ENCODE data around the gene DDX18. TPM values are rescaled to one million over a fixed set of nuclear protein-coding genes. Genes with fewer than 3 reads are reported as not detected.
"Not testable (repeated sequence)": the region's sequence is repeated elsewhere in the genome, so short reads cannot be mapped to it uniquely, and the experiment has no call there.

The DDX18 gene
- 79.5 TPM for total RNA-seq

DNA sequence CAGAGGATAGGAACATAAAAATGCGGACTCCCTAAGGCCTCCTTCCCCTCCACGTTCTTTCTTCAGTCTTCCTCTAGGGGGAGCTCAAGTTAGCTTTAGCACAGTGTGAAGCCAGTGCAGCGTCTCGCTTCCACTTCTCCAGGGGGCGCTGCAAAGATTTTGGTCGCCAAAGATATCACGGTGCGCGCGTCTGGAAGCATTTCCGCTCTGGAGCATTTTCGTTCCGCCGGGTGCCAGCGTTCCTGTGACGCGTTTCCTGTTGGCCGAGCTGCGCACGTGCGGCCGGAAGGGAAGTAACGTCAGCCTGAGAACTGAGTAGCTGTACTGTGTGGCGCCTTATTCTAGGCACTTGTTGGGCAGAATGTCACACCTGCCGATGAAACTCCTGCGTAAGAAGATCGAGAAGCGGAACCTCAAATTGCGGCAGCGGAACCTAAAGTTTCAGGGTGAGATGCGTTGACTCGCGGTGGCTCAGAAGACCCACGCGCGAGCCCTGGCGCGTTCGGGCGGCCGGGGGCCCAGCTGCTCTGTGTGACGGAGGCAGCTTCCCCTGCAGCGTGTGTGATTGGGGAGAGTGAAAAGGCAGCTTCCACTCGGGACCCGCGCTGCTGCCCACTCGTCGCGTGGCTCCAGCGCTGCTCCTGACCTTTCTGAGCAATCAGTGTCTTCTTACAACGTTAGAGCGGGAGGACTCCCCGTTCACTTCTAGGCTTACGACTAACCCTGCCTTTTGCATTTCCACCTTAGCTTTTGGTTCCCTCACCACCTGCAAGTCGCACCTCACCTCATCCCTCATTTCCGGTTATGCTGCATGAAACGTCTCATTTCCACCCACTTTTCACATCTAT, at the start of gene DDX18:
DDX18 (plus strand) TSS at position 275 of the 848 bp plus-strand sequence; CDS start at position 362, 87 bp downstream.
- DNase-seq (ENCODE audit: low spot score in 2 of 2): peak; percentile 71 to 76
- peak; percentile 89 for FAIRE-seq

DNA sequence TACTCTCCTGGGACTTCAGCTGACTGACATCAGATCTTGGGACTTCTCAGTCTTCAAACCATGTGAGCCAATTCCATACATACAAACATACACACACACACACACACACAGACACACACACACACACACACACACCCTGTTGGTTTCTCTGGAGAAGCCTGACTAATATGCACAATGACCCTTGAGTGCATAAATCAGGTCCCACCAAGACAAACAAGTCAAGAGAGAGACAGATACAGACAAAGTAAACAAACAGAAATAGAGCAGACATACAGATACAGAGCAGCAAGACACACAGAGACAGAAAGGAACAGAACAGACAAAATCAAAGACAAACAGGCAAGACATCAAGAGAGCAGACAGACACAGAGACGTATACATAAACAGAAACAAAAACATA, 43.8 kb upstream of the DDX18 start:
- no peak for FAIRE-seq
- DNase-seq (ENCODE audit: low spot score in 2 of 2): no peak

DNA sequence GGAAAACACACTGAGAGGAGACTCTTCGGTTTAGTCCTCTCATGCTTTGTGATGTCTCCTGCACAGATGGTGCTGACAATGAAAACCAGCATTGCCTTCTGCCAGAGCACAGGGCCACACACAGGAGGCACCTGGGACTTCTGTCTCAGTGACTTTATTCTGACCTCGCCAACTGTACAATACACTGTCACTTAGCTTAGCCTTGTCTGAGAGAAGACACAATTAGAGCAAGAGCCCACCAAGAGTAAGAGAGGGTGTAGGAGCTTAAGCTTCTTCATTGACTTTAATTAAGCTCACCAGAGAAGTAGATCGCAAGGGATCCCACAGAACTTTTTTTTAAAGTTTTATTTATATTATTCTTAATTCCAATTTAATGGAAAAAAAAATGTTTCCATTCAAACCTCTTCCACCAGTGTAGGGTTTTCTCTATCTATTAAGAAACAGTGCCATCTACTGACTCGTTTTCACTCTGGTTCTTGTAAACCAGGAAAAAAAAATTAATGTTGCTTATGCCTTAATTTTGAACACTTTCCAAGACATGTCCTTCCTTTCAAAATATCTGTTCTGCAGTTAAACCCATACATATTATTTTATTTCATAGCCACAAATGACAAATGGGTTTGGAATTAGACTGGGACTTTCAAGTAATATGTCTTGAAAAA, 42.4 kb upstream of the DDX18 start:
- FAIRE-seq: peak; percentile 71
- DNase-seq (ENCODE audit: low spot score in 2 of 2): no peak

DNA sequence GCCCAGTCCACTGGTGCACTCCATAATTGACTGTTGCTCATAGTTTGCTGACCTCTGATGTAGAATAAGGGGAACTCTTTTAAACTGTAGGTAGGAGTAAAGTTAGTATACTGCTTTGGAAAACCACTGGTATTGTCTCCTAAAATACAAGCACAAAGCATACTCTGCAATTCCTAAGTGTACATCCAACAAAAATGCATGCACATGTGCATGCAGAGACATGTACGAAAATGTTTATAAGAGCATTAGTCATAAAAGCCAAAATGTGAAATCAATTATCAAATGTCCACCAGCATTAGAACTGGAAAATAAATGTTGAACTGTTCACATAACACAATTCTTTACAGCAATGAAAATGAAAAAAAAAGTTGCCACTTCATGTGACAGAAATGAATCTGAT, 39.8 kb upstream of the DDX18 start:
- no peak for FAIRE-seq
- no peak for DNase-seq (ENCODE audit: low spot score in 2 of 2)

DNA sequence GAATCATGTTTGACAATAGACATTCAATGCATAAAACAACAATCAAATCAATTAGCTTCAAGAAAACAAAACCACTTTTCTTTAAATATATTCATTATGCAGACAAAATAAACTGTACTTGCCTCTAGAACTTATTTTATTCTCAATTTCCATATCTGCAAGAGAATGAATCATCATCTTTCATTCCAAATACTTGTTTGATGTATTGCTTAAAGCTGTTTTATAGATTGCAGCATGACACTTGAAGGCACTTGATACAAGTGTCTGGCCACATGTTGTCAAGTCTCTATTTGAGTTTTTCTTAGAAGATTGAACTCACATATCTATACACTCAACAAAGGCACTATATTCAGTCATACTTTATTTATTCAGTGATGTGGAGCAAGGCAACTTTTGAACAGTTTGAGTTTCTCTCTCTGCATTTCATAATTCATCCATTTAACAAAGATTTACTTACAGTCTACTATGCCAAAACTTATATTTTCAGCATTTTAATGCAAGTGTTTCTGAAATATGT, 38.7 kb upstream of the DDX18 start:
- DNase-seq (ENCODE audit: low spot score in 2 of 2) (no peak), FAIRE-seq (no peak)

DNA sequence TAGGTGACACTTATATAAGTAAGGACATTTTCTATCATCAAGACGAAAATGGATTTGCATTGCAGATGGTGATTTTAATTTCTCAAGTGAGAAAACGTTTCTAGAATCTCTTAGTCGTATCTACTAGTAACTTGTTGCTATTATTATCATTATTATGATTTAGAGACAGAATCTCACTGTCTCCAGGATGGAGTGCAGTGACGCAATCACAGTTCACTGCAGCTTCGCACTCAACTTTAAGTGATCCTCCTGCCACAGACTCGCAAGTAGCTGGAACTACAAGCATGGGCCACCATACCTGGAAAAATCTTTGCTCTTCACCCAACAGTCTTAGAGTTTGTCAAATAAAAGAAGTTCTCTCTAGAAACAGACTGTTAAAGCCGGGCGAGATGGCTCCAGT, 37.6 kb upstream of the DDX18 start:
- DNase-seq (ENCODE audit: low spot score in 2 of 2) (no peak), FAIRE-seq (no peak)

DNA sequence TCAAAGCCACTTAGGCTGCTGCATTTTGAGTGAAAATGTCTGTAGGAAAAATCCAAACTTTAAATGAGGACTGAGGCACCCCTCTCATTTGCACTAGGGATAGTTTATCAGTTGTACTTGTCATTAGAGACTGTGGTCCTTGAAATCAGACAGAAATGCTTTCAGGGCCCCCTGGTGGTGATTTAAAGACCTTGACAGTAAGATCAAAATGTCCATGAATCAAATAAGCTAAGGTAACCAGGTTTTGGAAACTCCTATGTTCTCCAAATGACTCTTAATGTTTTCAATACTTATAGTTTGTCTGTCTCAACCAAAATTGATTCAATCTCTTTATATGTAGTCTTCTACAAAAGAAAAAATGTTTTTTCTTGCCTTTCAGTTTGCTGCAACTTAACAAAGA, 28.8 kb upstream of the DDX18 start:
- DNase-seq (ENCODE audit: low spot score in 2 of 2): no peak
- no peak for FAIRE-seq

DNA sequence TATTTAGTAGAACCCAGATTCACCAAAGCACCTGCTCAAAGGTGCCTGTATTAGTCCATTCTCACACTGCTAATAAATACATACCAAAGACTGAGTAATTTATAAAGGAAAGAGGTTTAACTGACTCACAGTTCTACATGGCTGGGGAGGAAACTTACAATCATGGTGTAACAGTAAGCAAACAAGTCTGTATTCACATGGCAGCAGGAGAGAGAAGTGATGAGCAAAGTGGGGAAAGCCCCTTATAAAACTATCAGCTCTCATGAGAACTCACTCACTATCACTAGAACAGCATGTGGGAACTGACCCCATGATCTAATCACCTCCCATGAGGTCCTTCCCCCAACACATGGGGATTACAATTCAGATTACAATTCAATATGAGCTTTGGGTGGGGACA, 28.0 kb upstream of the DDX18 start:
- DNase-seq (ENCODE audit: low spot score in 2 of 2) (no peak), FAIRE-seq (no peak)

DNA sequence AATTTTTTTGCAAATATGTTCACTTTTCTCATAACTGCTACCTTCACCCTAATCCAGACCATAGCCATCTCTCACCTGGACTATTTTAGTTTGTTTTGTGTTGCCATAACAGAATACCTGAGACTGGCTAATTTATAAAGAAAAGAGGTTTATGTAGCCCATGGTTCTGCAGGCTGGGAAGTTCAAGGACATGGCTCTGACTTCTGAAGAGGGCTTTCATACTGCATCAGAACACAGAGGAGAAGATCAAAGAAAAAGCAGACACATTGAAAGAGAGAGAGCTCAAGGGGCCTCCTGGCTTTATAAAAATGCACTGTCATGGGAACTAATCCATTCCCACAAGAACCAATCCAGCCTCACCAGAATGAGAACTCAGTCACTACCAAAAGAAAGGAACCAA, 25.0 kb upstream of the DDX18 start:
- DNase-seq (ENCODE audit: low spot score in 2 of 2) (no peak), FAIRE-seq (no peak)

DNA sequence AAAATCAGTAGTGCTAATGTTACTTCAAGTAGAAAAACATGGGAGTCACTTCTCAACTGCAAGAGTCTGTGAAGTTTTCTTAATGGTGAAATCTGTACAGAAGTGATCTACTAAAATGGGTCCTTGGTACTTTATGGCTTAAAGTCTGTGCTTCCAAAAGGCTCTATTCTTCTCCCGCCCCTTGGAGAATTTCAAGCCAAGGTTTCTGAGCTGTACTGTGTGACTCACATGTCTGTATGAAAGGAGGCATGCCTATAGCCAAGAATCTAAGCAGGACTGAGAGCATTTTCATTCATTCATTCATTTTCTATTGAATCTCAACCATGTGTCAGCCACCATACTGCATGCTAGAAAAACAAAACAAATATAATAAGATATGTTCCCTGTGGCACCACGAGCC, 19.8 kb upstream of the DDX18 start:
- DNase-seq (ENCODE audit: low spot score in 2 of 2) (no peak), FAIRE-seq (no peak)

DNA sequence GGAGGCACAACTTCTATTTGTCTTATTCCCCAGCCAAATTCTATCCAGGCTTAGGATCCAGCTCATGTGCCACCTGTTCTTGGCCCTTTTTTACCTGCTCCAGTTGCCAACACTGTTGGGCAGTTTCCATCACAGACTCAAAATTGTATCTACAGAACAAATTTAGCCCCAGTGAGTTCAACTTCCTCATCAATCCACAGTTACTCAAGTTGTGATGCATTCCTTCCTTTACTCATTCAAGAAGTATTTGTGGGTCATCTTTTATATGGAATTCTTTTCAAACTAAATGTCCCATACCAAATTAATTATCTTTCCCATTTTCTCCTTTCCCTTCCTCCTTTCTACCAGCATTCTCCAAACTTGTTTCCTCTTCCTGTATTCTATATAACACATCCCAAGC, 12.7 kb upstream of the DDX18 start:
- FAIRE-seq: no peak

DNA sequence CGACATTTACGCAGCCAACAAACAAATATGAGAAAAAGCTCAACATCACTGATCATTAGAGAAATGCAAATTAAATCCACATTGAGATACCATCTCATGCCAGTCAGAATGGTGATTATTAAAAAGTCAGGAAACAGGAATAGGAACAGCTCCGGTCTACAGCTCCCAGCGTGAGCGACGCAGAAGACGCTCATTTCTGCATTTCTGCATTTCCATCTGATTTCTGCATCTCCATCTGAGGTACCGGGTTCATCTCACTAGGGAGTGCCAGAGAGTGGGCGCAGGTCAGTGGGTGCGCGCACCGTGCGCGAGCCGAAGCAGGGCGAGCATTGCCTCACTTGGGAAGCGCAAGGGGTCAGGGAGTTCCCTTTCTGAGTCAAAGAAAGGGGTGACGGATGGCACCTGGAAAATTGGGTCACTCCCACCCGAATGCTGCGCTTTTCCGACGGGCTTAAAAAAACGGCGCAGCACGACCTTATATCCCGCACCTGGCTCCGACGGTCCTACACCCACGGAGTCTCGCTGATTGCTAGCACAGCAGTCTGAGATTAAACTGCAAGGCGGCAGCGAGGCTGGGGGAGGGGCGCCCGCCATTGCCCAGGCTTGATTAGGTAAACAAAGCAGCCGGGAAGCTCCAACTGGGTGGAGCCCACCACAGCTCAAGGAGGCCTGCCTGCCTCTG, 10.7 kb upstream of the DDX18 start:
- not testable (repeated sequence) for DNase-seq (ENCODE audit: low spot score in 2 of 2); FAIRE-seq

More for the DNA sequence above, 12.7 kb upstream of the DDX18 start:
- no peak for DNase-seq (ENCODE audit: low spot score in 2 of 2)

DNA sequence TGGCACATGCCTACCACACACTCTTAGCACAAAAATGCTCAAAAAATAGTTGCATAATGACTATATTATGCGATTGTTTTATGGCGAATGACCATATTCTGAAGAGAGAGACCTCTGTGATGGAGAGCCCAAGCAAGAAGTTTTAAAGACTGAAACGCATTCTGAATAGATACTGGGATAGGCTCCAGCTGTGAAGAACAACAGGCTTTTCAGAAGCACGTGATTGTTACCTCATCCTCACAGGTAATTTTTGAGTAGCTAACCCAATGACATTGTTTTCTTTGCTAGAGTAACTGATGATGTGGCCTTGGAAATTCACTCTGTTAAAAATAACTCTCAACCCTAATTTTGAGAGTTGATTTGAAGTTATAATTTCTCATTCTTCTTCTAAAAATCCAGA, 2.0 kb upstream of the DDX18 start:
- FAIRE-seq: no peak

DNA sequence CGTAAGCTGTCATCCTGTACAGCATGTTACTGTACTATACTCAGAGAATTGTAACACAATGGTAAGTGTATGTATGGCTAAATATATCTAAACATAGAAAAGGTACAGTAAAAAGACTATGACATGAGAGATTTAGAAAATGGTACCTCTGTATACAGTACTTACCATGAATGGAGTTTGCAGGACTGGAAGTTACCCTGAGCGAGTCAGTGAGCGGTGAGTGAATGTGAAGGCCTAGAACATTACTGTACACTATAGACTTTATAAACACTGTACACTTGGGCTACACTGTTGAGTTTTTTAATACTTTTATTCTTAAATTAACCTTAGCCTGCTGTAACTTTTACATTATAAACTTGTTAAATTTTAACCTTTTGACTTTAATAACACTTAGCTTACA, 1.5 kb downstream of the DDX18 start:
- FAIRE-seq (no peak), DNase-seq (ENCODE audit: low spot score in 2 of 2) (no peak)

More for the DNA sequence above, 2.0 kb upstream of the DDX18 start:
- no peak for DNase-seq (ENCODE audit: low spot score in 2 of 2)

DNA sequence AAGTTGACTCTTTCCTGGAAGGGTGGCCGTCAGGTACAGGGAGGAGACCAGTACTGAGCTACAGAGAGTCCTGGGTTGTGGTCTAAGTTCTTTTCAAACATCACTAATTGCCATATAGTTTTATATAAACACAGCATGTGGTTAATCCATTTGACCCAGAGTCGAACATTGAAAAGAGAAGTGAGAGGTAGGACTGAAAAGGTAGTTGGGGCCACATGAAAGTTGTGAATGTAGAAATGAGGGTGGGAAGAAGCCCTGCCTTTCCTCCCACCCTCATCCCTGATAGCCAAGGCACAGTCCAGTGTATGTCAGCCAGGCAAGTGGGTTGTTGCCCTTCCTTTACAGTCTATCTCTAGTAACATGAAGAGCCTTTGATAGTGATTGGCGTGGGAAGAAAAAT, 4.4 kb downstream of the DDX18 start:
- DNase-seq (ENCODE audit: low spot score in 2 of 2) (no peak), FAIRE-seq (no peak)

DNA sequence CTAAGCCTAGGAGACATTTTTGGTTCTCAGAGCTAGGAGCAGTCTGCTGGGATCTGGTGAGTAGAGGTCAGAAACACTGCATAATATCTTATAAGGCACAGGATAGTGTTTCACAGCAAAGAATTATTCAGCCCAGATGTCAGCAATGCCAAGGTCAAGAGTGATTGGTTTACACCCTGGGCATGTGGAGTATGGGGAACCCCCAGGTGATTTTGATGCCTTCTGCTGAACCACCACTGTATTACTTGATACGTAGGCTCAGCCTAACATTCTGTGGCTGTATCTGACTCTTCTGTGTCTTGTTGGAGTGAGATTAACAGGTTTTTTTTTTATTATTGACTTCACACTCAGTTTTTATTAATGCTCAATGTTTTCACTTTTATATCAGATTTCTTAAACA, 6.0 kb downstream of the DDX18 start:
- DNase-seq (ENCODE audit: low spot score in 2 of 2) (no peak), FAIRE-seq (no peak)

DNA sequence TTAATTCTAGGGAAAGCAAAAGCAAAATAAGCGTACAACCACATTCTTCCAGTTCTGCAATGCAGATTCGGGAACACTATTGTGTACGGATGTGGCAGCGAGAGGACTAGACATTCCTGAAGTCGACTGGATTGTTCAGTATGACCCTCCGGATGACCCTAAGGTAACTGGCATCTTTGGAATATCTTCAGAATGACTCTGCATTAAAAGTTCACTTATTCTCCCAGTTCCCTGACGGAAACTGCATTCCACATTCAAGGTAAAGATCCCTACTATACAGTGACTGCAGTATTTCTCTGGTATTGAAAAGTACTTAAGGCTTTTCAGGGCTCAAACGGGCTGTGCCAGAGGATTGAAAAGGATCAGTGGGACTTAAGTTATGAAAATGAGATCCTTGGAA, 10.9 kb downstream of the DDX18 start:
- DNase-seq (ENCODE audit: low spot score in 2 of 2) (no peak), FAIRE-seq (no peak)

DNA sequence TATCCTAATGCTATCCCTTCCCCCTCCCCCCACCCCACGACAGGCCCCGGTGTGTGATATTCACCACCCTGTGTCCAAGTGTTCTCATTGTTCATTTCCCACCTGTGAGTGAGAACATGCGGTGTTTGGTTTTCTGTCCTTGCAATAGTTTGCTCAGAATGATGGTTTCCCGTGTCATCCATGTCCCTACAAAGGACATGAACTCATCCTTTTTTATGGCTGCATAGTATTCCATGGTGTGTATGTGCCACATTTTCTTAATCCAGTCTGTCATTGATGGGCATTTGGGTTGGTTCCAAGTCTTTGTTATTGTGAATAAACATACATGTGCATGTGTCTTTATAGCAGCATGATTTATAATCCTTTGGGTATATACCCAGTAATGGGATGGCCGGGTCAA, 13.0 kb downstream of the DDX18 start:
- DNase-seq (ENCODE audit: low spot score in 2 of 2): not testable (repeated sequence)

DNA sequence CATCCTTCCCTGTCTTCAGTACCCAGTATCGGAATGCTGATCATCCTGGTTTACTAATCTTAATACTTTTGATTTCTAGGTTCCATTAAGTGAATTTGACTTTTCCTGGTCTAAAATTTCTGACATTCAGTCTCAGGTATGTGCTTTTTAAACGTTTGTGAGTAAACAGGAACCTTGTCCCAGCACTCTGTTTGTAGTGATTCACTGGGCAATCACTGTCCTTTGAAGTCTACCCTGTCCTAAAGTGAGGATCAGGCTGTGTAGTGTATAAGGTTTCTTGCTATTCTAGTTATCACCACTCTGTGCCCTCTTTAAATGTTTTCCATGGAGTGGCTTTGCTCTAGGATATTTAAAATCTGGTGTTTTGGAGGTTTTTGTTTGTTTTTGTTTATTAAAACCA, 14.4 kb downstream of the DDX18 start:
- FAIRE-seq (no peak), DNase-seq (ENCODE audit: low spot score in 2 of 2) (no peak)

More for the DNA sequence above, 13.0 kb downstream of the DDX18 start:
- FAIRE-seq: not testable (repeated sequence)

DNA sequence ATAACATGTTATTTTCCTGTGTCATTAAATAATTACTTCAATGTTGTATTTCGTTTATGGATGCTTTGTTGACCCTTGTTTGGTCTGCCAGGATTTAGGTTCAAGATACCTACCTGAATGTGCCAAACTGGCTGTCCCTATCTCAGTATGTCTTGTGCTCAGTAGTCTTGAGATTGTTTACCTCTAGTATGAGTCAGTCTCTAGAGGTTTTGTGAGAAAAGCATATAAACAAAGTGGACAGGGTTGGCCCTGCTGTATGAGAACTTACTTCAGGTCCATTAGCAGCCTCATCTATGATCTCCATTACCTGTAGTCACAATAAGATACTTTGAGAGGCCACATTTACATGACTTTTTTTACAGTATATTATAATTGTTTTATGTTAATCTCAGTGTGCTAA, 17.8 kb downstream of the DDX18 start:
- no peak for FAIRE-seq

More for the DNA sequence above, 17.8 kb downstream of the DDX18 start:
- no peak for DNase-seq (ENCODE audit: low spot score in 2 of 2)

All from frontal cortex (tissue), 4 donors.